Neural cell (in vitro differentiated cells): ENCODE data around the gene PARP1. TPM values are rescaled to one million over a fixed set of nuclear protein-coding genes. Genes with fewer than 3 reads are reported as not detected.

Source experiments
- H2AFZ ChIP-seq: fragments of 200-600, 300-800 bp; sonication (generic), shearing (Covaris generic); 2 replicates; pipeline ENCODE4 v1.6.0; 2014; ENCODE audit warnings: low read depth, mild to moderate bottlenecking, antibody characterized with exemption, low read length, moderate library complexity
- H3F3A ChIP-seq: fragments of 200-600 bp; shearing (Covaris generic); 2 replicates; pipeline ENCODE4 v1.6.1; 2016; ENCODE audit warnings: mild to moderate bottlenecking, moderate library complexity, mixed read lengths, antibody characterized with exemption, low read length; ENCODE audit not compliant: insufficient read depth, poor library complexity, severe bottlenecking
- H3K27ac ChIP-seq: fragments of 200-600, 300-800 bp; sonication (generic), shearing (Covaris generic); 2 replicates; pipeline ENCODE4 v1.5.1; 2014; ENCODE audit warnings: mild to moderate bottlenecking, low read length, moderate library complexity
- H3K27me3 ChIP-seq: fragments of 300-800, 200-600 bp; sonication (generic), shearing (Covaris generic); 2 replicates; pipeline ENCODE4 v1.6.0; 2014; ENCODE audit warnings: mild to moderate bottlenecking, low read depth, low read length, moderate library complexity; ENCODE audit not compliant: insufficient read depth
- H3K36me3 ChIP-seq: fragments of 300-800, 200-600 bp; sonication (generic), shearing (Covaris generic); 2 replicates; pipeline ENCODE4 v1.5.1; 2014; ENCODE audit warnings: mild to moderate bottlenecking, antibody characterized with exemption, low read length, moderate library complexity; ENCODE audit not compliant: insufficient read depth
- H3K4me2 ChIP-seq: fragments of 300-800, 200-600 bp; sonication (generic), shearing (Covaris generic); 2 replicates; pipeline ENCODE4 v1.6.0; 2014; ENCODE audit warnings: mild to moderate bottlenecking, low read length
- H3K4me3 ChIP-seq: fragments of 300-800, 200-600 bp; sonication (generic), shearing (Covaris generic); 2 replicates; pipeline ENCODE4 v1.5.1; 2014; ENCODE audit warnings: mild to moderate bottlenecking, low read length, moderate library complexity
- H3K79me2 ChIP-seq: fragments of 200-600 bp; shearing (Covaris generic); replicated peaks from 2 replicates; pipeline ENCODE4 v1.6.0; 2014; ENCODE audit warnings: mild to moderate bottlenecking, low read length, moderate library complexity; ENCODE audit not compliant: insufficient read depth
- H3K9ac ChIP-seq: fragments of 300-800, 200-600 bp; sonication (generic), shearing (Covaris generic); 2 replicates; pipeline ENCODE4 v1.6.1; 2016; ENCODE audit warnings: mild to moderate bottlenecking, low read length, mixed read lengths
- H3K9me2 ChIP-seq: fragments of 200-600 bp; shearing (Covaris generic); 2 replicates; pipeline ENCODE4 v1.6.1; 2016; ENCODE audit warnings: mild to moderate bottlenecking, low read length, mixed read lengths; ENCODE audit not compliant: insufficient read depth
- H3K9me3 ChIP-seq: fragments of 200-600, 300-800 bp; sonication (generic), shearing (Covaris generic); 2 replicates; pipeline ENCODE4 v1.6.1; 2016; ENCODE audit warnings: mild to moderate bottlenecking, mixed run types, low read length, moderate library complexity, mixed read lengths
- H4K20me1 ChIP-seq: fragments of 200-600 bp; shearing (Covaris generic); 2 replicates; pipeline ENCODE4 v1.6.1; 2016; ENCODE audit warnings: mild to moderate bottlenecking, mixed run types; ENCODE audit not compliant: insufficient read depth
- EP300 ChIP-seq: fragments of 450-650 bp; conservative IDR thresholded peaks from 2 replicates; pipeline ENCODE4 v1.6.1; 2014; ENCODE audit warnings: antibody characterized with exemption, mild to moderate bottlenecking, moderate library complexity; ENCODE audit not compliant: poor library complexity, severe bottlenecking
- EZH2 ChIP-seq: fragments of 200-600, 300-800 bp; shearing (Covaris generic), sonication (generic); IDR thresholded peaks from 2 replicates; pipeline ENCODE4 v1.6.1; 2014; ENCODE audit warnings: antibody characterized with exemption, low read length, borderline replicate concordance, mild to moderate bottlenecking; ENCODE audit not compliant: insufficient read depth, poor library complexity, severe bottlenecking
- MXI1 ChIP-seq: fragments of 450-650 bp; conservative IDR thresholded peaks from 2 replicates; pipeline ENCODE4 v1.6.1; 2014; ENCODE audit warnings: antibody characterized with exemption, mild to moderate bottlenecking; ENCODE audit not compliant: poor library complexity, severe bottlenecking
- POLR2AphosphoS5 ChIP-seq: IDR thresholded peaks from 2 replicates; pipeline ENCODE4 v1.6.1; 2012
- RAD21 ChIP-seq: fragments of 450-650 bp; conservative IDR thresholded peaks from 2 replicates; pipeline ENCODE4 v1.6.1; 2014; ENCODE audit warnings: antibody characterized with exemption, mild to moderate bottlenecking, moderate library complexity
- REST ChIP-seq: IDR thresholded peaks from 2 replicates; pipeline ENCODE4 v1.6.1; 2012; ENCODE audit warnings: borderline replicate concordance
- SMC3 ChIP-seq: fragments of 450-650 bp; conservative IDR thresholded peaks from 2 replicates; pipeline ENCODE4 v1.6.1; 2014; ENCODE audit warnings: antibody characterized with exemption, mild to moderate bottlenecking, moderate library complexity; ENCODE audit not compliant: poor library complexity
- TAF1 ChIP-seq: IDR thresholded peaks from 2 replicates; pipeline ENCODE4 v1.6.1; 2012; ENCODE audit warnings: low read depth
- polyA plus RNA-seq: library from polyadenylated mRNA; depleted of rRNA; stranded (reverse); fragments of >200 nt; gene quantifications from 2 replicates; pipeline ENCODE4 v1.2.3, GENCODE V29; 2014
- TF ChIP-seq, protein P1 (sequence below): fragments of 450-650 bp; IDR thresholded peaks from 2 replicates; pipeline ENCODE4 v1.5.1; 2014; ENCODE audit warnings: antibody characterized with exemption, mild to moderate bottlenecking, moderate library complexity; ENCODE audit not compliant: poor library complexity, severe bottlenecking

Gene PARP1
- polyA plus RNA-seq, 1 donor from 2014 or later: 112 TPM

GRCh38 chr1:226327761-226328162 lies 80.1 kb downstream of the PARP1 start:
- Histone ChIP-seq H3K27me3 (no peaks in the 10 kb centered on the region), H2AFZ (no peak overlapping the region), H3K4me2 (no peak overlapping the region), H3K36me3 (no peaks in the 10 kb centered on the region), H3K4me3 (no peak overlapping the region), H4K20me1 (no peaks in the 10 kb centered on the region), H3K27ac (no peak overlapping the region), H3F3A (no peaks in the 10 kb centered on the region), H3K9me2 (no peaks in the 10 kb centered on the region), H3K79me2 (no peaks in the 10 kb centered on the region), H3K9ac (no peak overlapping the region), H3K9me3 (no peaks in the 10 kb centered on the region)
- no peak for TF ChIP-seq MXI1
- TF ChIP-seq EP300: no peak
- TF ChIP-seq SMC3: no peak
- TF ChIP-seq EZH2: no peak

DNA sequence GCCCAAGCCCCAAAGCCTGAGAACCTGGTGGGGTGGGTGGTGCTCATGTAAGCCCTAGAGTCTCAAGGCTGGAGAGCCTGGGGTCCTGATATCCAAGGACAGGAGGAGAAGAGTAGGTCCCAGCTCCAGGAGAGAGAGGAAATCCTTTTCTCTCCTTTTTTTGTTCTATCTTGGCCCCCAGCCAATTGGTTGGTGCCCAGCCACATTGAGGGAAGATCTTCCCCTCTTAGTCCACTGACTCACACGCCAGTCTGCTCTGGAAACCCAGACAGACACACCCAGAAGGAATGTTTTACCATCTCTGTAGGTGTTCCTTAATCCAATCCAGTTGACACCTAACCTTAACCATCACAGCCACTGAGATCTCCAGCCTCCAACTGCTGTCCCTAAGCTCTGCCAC lies 82.7 kb downstream of the PARP1 start:
- Histone ChIP-seq H4K20me1 (no peaks in the 10 kb centered on the region), H2AFZ (no peak overlapping the region), H3K27ac (no peak overlapping the region), H3K4me2 (no peak overlapping the region), H3K4me3 (no peak overlapping the region), H3K9me2 (no peaks in the 10 kb centered on the region), H3K36me3 (no peaks in the 10 kb centered on the region), H3K9ac (no peak overlapping the region), H3K9me3 (no peaks in the 10 kb centered on the region), H3F3A (no peaks in the 10 kb centered on the region), H3K79me2 (no peaks in the 10 kb centered on the region), H3K27me3 (no peaks in the 10 kb centered on the region)
- TF ChIP-seq, protein P1, sequence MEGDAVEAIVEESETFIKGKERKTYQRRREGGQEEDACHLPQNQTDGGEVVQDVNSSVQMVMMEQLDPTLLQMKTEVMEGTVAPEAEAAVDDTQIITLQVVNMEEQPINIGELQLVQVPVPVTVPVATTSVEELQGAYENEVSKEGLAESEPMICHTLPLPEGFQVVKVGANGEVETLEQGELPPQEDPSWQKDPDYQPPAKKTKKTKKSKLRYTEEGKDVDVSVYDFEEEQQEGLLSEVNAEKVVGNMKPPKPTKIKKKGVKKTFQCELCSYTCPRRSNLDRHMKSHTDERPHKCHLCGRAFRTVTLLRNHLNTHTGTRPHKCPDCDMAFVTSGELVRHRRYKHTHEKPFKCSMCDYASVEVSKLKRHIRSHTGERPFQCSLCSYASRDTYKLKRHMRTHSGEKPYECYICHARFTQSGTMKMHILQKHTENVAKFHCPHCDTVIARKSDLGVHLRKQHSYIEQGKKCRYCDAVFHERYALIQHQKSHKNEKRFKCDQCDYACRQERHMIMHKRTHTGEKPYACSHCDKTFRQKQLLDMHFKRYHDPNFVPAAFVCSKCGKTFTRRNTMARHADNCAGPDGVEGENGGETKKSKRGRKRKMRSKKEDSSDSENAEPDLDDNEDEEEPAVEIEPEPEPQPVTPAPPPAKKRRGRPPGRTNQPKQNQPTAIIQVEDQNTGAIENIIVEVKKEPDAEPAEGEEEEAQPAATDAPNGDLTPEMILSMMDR: no peak
- TF ChIP-seq POLR2AphosphoS5: no peak
- no peak for TF ChIP-seq EP300
- TF ChIP-seq REST: no peak
- no peak for TF ChIP-seq SMC3
- TF ChIP-seq MXI1: no peak
- TF ChIP-seq RAD21: no peak
- TF ChIP-seq EZH2: no peak
- TF ChIP-seq TAF1: no peak

DNA sequence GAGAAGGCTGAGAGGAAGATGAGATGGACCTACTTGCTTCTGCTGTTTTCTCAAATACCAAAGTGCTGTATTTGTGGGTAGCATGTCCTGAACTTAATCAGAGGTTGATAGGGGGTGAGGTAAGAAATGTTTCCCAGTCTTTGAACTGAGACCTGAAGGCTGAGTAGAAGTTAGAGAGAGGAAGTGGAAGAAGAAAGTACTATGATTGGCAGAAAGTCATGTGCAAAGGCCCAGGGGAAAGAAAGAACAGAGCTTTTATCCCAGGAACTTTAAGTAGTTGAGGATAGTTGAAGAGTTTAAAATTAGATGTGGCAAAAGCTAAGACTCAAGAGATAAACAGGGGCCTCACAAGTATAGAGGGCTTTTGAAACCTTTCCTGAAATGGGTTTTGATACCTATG lies 83.4 kb downstream of the PARP1 start:
- Histone ChIP-seq H4K20me1 (no peaks in the 10 kb centered on the region), H3K4me2 (no peak overlapping the region), H3K9ac (no peak overlapping the region), H3K79me2 (no peaks in the 10 kb centered on the region), H3K9me2 (no peaks in the 10 kb centered on the region), H3F3A (no peaks in the 10 kb centered on the region), H3K4me3 (no peak overlapping the region), H3K27me3 (no peaks in the 10 kb centered on the region), H2AFZ (no peak overlapping the region), H3K27ac (no peak overlapping the region), H3K9me3 (no peaks in the 10 kb centered on the region), H3K36me3 (no peaks in the 10 kb centered on the region)
- TF ChIP-seq SMC3 (no peak), REST (no peak), POLR2AphosphoS5 (no peak), EP300 (no peak), TAF1 (no peak), MXI1 (no peak), RAD21 (no peak), EZH2 (no peak)
- TF ChIP-seq, protein P1: no peak
